Measurements from ENCODE around the gene PIK3C3. TPM values are rescaled to one million over a fixed set of nuclear protein-coding genes. Genes with fewer than 3 reads are reported as not detected.

The PIK3C3 gene
- polyA plus RNA-seq, 1 donor from 2014 or later, result 42.9 TPM

DNA sequence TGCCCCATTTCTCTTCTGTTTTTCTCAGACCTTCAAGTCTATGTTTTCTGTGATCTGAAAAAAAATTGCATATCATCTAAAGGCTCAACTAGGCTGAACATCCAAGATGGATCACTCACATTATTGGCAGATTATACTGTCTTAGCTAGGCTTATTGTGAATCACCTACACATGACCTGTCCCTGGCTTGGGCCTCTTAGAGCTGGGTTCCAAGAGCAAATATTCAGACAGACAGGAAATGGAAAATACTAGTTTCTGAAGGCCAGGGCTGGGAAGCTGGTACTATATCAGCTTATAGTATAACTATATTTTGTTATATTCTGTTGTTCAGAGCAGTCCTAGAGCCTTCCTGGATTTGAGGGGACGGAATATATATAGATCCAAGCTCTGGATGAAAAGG lies 90.3 kb downstream of the PIK3C3 start:
- H3K79me2 ChIP-seq (replicated peaks; ENCODE audit: insufficient read depth, low read length), result no peaks in the 10 kb centered on the region
- H3K9ac ChIP-seq (ENCODE audit: low read length), result no peak overlapping the region
- H3K36me3 ChIP-seq (ENCODE audit: insufficient read depth, low read length), result no peaks in the 10 kb centered on the region
- H3K9me2 ChIP-seq (ENCODE audit: insufficient read depth, low read length), result no peaks in the 10 kb centered on the region
- no peaks in the 10 kb centered on the region for H3K27me3 ChIP-seq (ENCODE audit: insufficient read depth, low read depth, low read length)
- H3K4me2 ChIP-seq (ENCODE audit: low read length), result no peak overlapping the region
- no peak for TF ChIP-seq CTCF (IDR thresholded peaks at IDR 0.05; ENCODE audit: poor library complexity, severe bottlenecking)
- no peak overlapping the region for H3K27ac ChIP-seq (ENCODE audit: low read length)
- H3F3A ChIP-seq (ENCODE audit: insufficient read depth, low read length, poor library complexity, severe bottlenecking), result no peaks in the 10 kb centered on the region
- H4K20me1 ChIP-seq (ENCODE audit: insufficient read depth), result no peaks in the 10 kb centered on the region
- no peak overlapping the region for H2AFZ ChIP-seq (ENCODE audit: low read depth, low read length)
- H3K9me3 ChIP-seq (ENCODE audit: low read length), result no peaks in the 10 kb centered on the region
- no peak overlapping the region for H3K4me3 ChIP-seq (ENCODE audit: low read length)

- H3K9me3 ChIP-seq (ENCODE audit: low read length), result no peaks in the 10 kb centered on the region
- H3K79me2 ChIP-seq (replicated peaks; ENCODE audit: insufficient read depth, low read length), result no peaks in the 10 kb centered on the region
- no peaks in the 10 kb centered on the region for H3K27me3 ChIP-seq (ENCODE audit: insufficient read depth, low read depth, low read length)
- no peaks in the 10 kb centered on the region for H3F3A ChIP-seq (ENCODE audit: insufficient read depth, low read length, poor library complexity, severe bottlenecking)
- no peak overlapping the region for H2AFZ ChIP-seq (ENCODE audit: low read depth, low read length)
- H3K4me3 ChIP-seq (ENCODE audit: low read length), result no peak overlapping the region
- peaks cover 3% of the 10 kb centered on the region for H3K36me3 ChIP-seq (ENCODE audit: insufficient read depth, low read length)
- TF ChIP-seq RAD21 (conservative IDR thresholded peaks at IDR 0.05) (no peak), EP300 (conservative IDR thresholded peaks at IDR 0.05; ENCODE audit: poor library complexity, severe bottlenecking) (no peak), EZH2 (IDR thresholded peaks at IDR 0.05; ENCODE audit: borderline replicate concordance, insufficient read depth, low read length, poor library complexity, severe bottlenecking) (no peak), CTCF (IDR thresholded peaks at IDR 0.05; ENCODE audit: poor library complexity, severe bottlenecking) (no peak), MXI1 (conservative IDR thresholded peaks at IDR 0.05; ENCODE audit: poor library complexity, severe bottlenecking) (no peak), POLR2AphosphoS5 (IDR thresholded peaks at IDR 0.05) (no peak), TAF1 (IDR thresholded peaks at IDR 0.05; ENCODE audit: low read depth) (no peak), REST (IDR thresholded peaks at IDR 0.05; ENCODE audit: borderline replicate concordance) (no peak), SMC3 (conservative IDR thresholded peaks at IDR 0.05; ENCODE audit: poor library complexity) (no peak)
- H3K9ac ChIP-seq (ENCODE audit: low read length), result no peak overlapping the region
- no peak overlapping the region for H3K4me2 ChIP-seq (ENCODE audit: low read length)
- H3K27ac ChIP-seq (ENCODE audit: low read length), result no peak overlapping the region
- no peaks in the 10 kb centered on the region for H4K20me1 ChIP-seq (ENCODE audit: insufficient read depth)
- no peaks in the 10 kb centered on the region for H3K9me2 ChIP-seq (ENCODE audit: insufficient read depth, low read length)
Observed at GRCh38 chr18:42047721-42048120, 92.7 kb downstream of the PIK3C3 start.

Measured in neural cell (in vitro differentiated cells).